ENCODE measurements around the gene GPC6. TPM values are rescaled to one million over a fixed set of nuclear protein-coding genes. Genes with fewer than 3 reads are reported as not detected.

GPC6 gene
- total RNA-seq, 1 experiment from 2014 or later, result not detected

- no peak overlapping the region for H3K27ac Mint-ChIP-seq (ENCODE audit: unreplicated experiment)
- no peaks in the 10 kb centered on the region for H3K27me3 Mint-ChIP-seq (ENCODE audit: unreplicated experiment)
- no peaks in the 10 kb centered on the region for H3K4me1 Mint-ChIP-seq (ENCODE audit: low read depth, unreplicated experiment)
- H3K4me3 Mint-ChIP-seq (ENCODE audit: low read depth, unreplicated experiment), result no peak overlapping the region
- intact Hi-C loops (cut with micrococcal nuclease; ENCODE audit: unreplicated experiment), result no loop called here
- TF ChIP-seq CTCF (IDR thresholded peaks at IDR 0.05; ENCODE audit: unreplicated experiment), result no peak
- no peaks in the 10 kb centered on the region for H3K9me3 Mint-ChIP-seq (ENCODE audit: low read depth, unreplicated experiment)
- CTCF ChIA-PET, result no interaction called here
- no peaks in the 10 kb centered on the region for H3K36me3 Mint-ChIP-seq (ENCODE audit: insufficient read depth, unreplicated experiment)
- DNase-seq, result no peak
- BruUV-seq (replicated peaks), result no TSS peak
These were observed 313.3 kb downstream of the GPC6 start for GRCh38 chr13:93539914-93540313.

- H3K36me3 Mint-ChIP-seq (ENCODE audit: insufficient read depth, unreplicated experiment), result no peaks in the 10 kb centered on the region
- H3K4me1 Mint-ChIP-seq (ENCODE audit: low read depth, unreplicated experiment), result no peaks in the 10 kb centered on the region
- H3K4me3 Mint-ChIP-seq (ENCODE audit: low read depth, unreplicated experiment), result no peak overlapping the region
- TF ChIP-seq CTCF (IDR thresholded peaks at IDR 0.05; ENCODE audit: unreplicated experiment), result no peak
- no peaks in the 10 kb centered on the region for H3K9me3 Mint-ChIP-seq (ENCODE audit: low read depth, unreplicated experiment)
- H3K27me3 Mint-ChIP-seq (ENCODE audit: unreplicated experiment), result no peaks in the 10 kb centered on the region
- H3K27ac Mint-ChIP-seq (ENCODE audit: unreplicated experiment), result no peak overlapping the region
- DNase-seq, result no peak
- BruUV-seq (replicated peaks), result no TSS peak
- CTCF ChIA-PET, result no interaction called here
- intact Hi-C loops (cut with micrococcal nuclease; ENCODE audit: unreplicated experiment), result no loop called here
These were observed 321.3 kb downstream of the GPC6 start for GRCh38 chr13:93547886-93548285.

- Mint-ChIP-seq H3K4me3 (ENCODE audit: low read depth, unreplicated experiment) (no peak overlapping the region), H3K27ac (ENCODE audit: unreplicated experiment) (no peak overlapping the region), H3K36me3 (ENCODE audit: insufficient read depth, unreplicated experiment) (no peaks in the 10 kb centered on the region), H3K4me1 (ENCODE audit: low read depth, unreplicated experiment) (no peaks in the 10 kb centered on the region), H3K27me3 (ENCODE audit: unreplicated experiment) (no peaks in the 10 kb centered on the region), H3K9me3 (ENCODE audit: low read depth, unreplicated experiment) (no peaks in the 10 kb centered on the region)
- DNase-seq, result no peak
- intact Hi-C loops (cut with micrococcal nuclease; ENCODE audit: unreplicated experiment), result no loop called here
- no peak for TF ChIP-seq CTCF (IDR thresholded peaks at IDR 0.05; ENCODE audit: unreplicated experiment)
- BruUV-seq (replicated peaks), result no TSS peak
- CTCF ChIA-PET, result no interaction called here
These were observed 322.9 kb downstream of the GPC6 start for GRCh38 chr13:93549326-93550005.

GRCh38 chr13:93550236-93550635, 323.6 kb downstream of the GPC6 start:
- H3K27me3 Mint-ChIP-seq (ENCODE audit: unreplicated experiment), result no peaks in the 10 kb centered on the region
- no peaks in the 10 kb centered on the region for H3K4me1 Mint-ChIP-seq (ENCODE audit: low read depth, unreplicated experiment)
- no peak overlapping the region for H3K27ac Mint-ChIP-seq (ENCODE audit: unreplicated experiment)
- no peaks in the 10 kb centered on the region for H3K9me3 Mint-ChIP-seq (ENCODE audit: low read depth, unreplicated experiment)
- intact Hi-C loops (cut with micrococcal nuclease; ENCODE audit: unreplicated experiment), result no loop called here
- no TSS peak for BruUV-seq (replicated peaks)
- no peak for TF ChIP-seq CTCF (IDR thresholded peaks at IDR 0.05; ENCODE audit: unreplicated experiment)
- no peak for DNase-seq
- no peak overlapping the region for H3K4me3 Mint-ChIP-seq (ENCODE audit: low read depth, unreplicated experiment)
- CTCF ChIA-PET, result no interaction called here
- no peaks in the 10 kb centered on the region for H3K36me3 Mint-ChIP-seq (ENCODE audit: insufficient read depth, unreplicated experiment)

Measured in Calu3 (cell line).